Endothelial cell of umbilical vein (primary cell): ENCODE results near the gene CCT8. TPM values are rescaled to one million over a fixed set of nuclear protein-coding genes. Genes with fewer than 3 reads are reported as not detected.

ENCODE experiments used
- BruUV-seq: library from RNA; stranded (reverse); fragments of 400-500 nt; replicated peaks from 2 replicates; lab custom pipeline; 2021; lab: Mats Ljungman, UMichigan
- CTCF ChIA-PET: fragments of 300-600, 350-600 bp; sonication (Branson Sonifier 250); formaldehyde crosslinking; loops from one replicate; lab custom pipeline; 2021; ENCODE audit warnings: antibody characterized with exemption, inconsistent platforms; lab: Charles Lee
- POLR2A ChIA-PET: fragments of 300-600, 350-600 bp; sonication (Branson Sonifier 250); formaldehyde crosslinking; loops from one replicate; lab custom pipeline; 2021; ENCODE audit warnings: antibody characterized with exemption, inconsistent platforms; lab: Charles Lee
- DNase-seq: peaks from one replicate; pipeline ENCODE4 v3.0.0-alpha.2; 2011; ENCODE audit warnings: low read depth, low spot score
- FAIRE-seq: peaks from 2 replicates; lab custom pipeline; 2011; peaks lifted over from hg19 to GRCh38; lab: Jason Lieb, UNC
- H2AFZ ChIP-seq: 2 replicates; pipeline ENCODE4 v1.6.0; 2012; ENCODE audit warnings: low read depth, low read length, control low read depth, inconsistent platforms
- H3K27ac ChIP-seq: 2 replicates; pipeline ENCODE4 v1.5.1; 2011; ENCODE audit warnings: low read depth, mild to moderate bottlenecking, control low read depth, low read length, moderate library complexity; ENCODE audit not compliant: insufficient read depth
- H3K27me3 ChIP-seq, 2 experiments: 2 replicates each; pipeline versions ENCODE4 v1.6.0 to v1.6.1; 2011; ENCODE audit warnings: low read length in 2 of 2, mixed read lengths in 1 of 2; ENCODE audit not compliant: control insufficient read depth in 2 of 2, insufficient read depth in 2 of 2
- H3K36me3 ChIP-seq, 2 experiments: 2 replicates in 1 of 2; 3 replicates in 1 of 2; pipeline ENCODE4 v1.5.1; 2011; ENCODE audit warnings: low read length in 2 of 2, mild to moderate bottlenecking in 1 of 2, moderate library complexity in 1 of 2; ENCODE audit not compliant: control insufficient read depth in 2 of 2, insufficient read depth in 2 of 2; ENCODE audit errors: extremely low read depth in 1 of 2
- H3K4me1 ChIP-seq: 3 replicates; pipeline ENCODE4 v1.5.1; 2011; ENCODE audit warnings: mild to moderate bottlenecking, low read length; ENCODE audit not compliant: control insufficient read depth, insufficient read depth; ENCODE audit errors: extremely low read depth
- H3K4me2 ChIP-seq: 2 replicates; pipeline ENCODE4 v1.6.1; 2011; ENCODE audit warnings: low read length, control low read depth, mixed read lengths; ENCODE audit not compliant: insufficient read depth
- H3K4me3 ChIP-seq, 3 experiments: fragments of 200-600 bp in 1 of 3; sonication (generic), shearing (Covaris generic) in 1 of 3; replicated peaks in 1 of 3; 2 replicates each; pipeline ENCODE4 v1.5.1; 2011 to 2016; ENCODE audit warnings: control low read depth in 3 of 3, low read length in 3 of 3, mild to moderate bottlenecking in 2 of 3, inconsistent platforms in 1 of 3, low read depth in 1 of 3, moderate library complexity in 1 of 3; ENCODE audit not compliant: insufficient read depth in 1 of 3
- H3K79me2 ChIP-seq: 2 replicates; pipeline ENCODE4 v1.6.0; 2012; ENCODE audit warnings: low read length, inconsistent platforms; ENCODE audit not compliant: control insufficient read depth, insufficient read depth
- H3K9ac ChIP-seq: replicated peaks from 2 replicates; pipeline ENCODE3; 2011; ENCODE audit warnings: low read length, control low read depth; ENCODE audit not compliant: insufficient read depth; ENCODE audit errors: extremely low read depth
- H3K9me1 ChIP-seq: replicated peaks from 3 replicates; pipeline ENCODE4 v1.6.0; 2011; ENCODE audit warnings: mild to moderate bottlenecking, low read length; ENCODE audit not compliant: control insufficient read depth, insufficient read depth; ENCODE audit errors: extremely low read depth
- H3K9me3 ChIP-seq: replicated peaks from 2 replicates; pipeline ENCODE4 v1.5.1; 2012; ENCODE audit warnings: low read length, inconsistent platforms; ENCODE audit not compliant: control insufficient read depth, insufficient read depth
- H4K20me1 ChIP-seq: replicated peaks from 2 replicates; pipeline ENCODE3; 2011; ENCODE audit warnings: mild to moderate bottlenecking, low read length; ENCODE audit not compliant: control insufficient read depth, insufficient read depth; ENCODE audit errors: extremely low read depth
- CTCF ChIP-seq, 2 donors: IDR thresholded peaks; 1 replicate in 1 of 2; 2 replicates in 1 of 2; pipeline ENCODE4 v1.5.1; 2011; ENCODE audit warnings: low read length in 2 of 2, mild to moderate bottlenecking in 2 of 2, moderate library complexity in 2 of 2, control low read depth in 1 of 2, inconsistent platforms in 1 of 2, low read depth in 1 of 2; ENCODE audit not compliant: insufficient read depth in 1 of 2; ENCODE audit errors: extremely low read depth in 1 of 2
- EZH2 ChIP-seq: IDR thresholded peaks from 2 replicates; pipeline ENCODE4 v1.6.1; 2012; ENCODE audit warnings: borderline replicate concordance, low read depth, mild to moderate bottlenecking, moderate library complexity, low read length, inconsistent platforms; ENCODE audit not compliant: severe bottlenecking
- FOS ChIP-seq: IDR thresholded peaks from 2 replicates; pipeline ENCODE4 v1.6.1; 2011; ENCODE audit warnings: mild to moderate bottlenecking, low read length, moderate library complexity, borderline replicate concordance; ENCODE audit not compliant: insufficient read depth
- GATA2 ChIP-seq: IDR thresholded peaks from 2 replicates; pipeline ENCODE4 v1.7.0; 2011; ENCODE audit warnings: low read depth, mild to moderate bottlenecking, moderate library complexity, mixed read lengths, low read length; ENCODE audit not compliant: insufficient read length, insufficient read depth
- JUN ChIP-seq: IDR thresholded peaks from 2 replicates; pipeline ENCODE4 v1.6.1; 2011; ENCODE audit warnings: borderline replicate concordance, low read depth; ENCODE audit not compliant: insufficient read length, insufficient read depth
- MAX ChIP-seq: IDR thresholded peaks from 2 replicates; pipeline ENCODE4 v1.6.1; 2011; ENCODE audit not compliant: insufficient read depth, insufficient read length
- MYC ChIP-seq: IDR thresholded peaks from one replicate; pipeline ENCODE4 v1.6.1; 2011; ENCODE audit warnings: mild to moderate bottlenecking, low read depth, low read length
- POLR2A ChIP-seq: IDR thresholded peaks from 2 replicates; pipeline ENCODE4 v1.6.1; 2012; ENCODE audit warnings: low read depth, mild to moderate bottlenecking, control low read depth, low read length
- POLR2AphosphoS5 ChIP-seq: IDR thresholded peaks from 2 replicates; pipeline ENCODE4 v1.6.1; 2012; ENCODE audit warnings: low read depth, mild to moderate bottlenecking, control low read depth, low read length, moderate library complexity; ENCODE audit not compliant: insufficient read depth
- dilution Hi-C: fragments of 300-500 bp; cut with MboI; formaldehyde crosslinking; loops from one replicate; pipeline ENCODE4 v1.15.0; 2019; ENCODE audit warnings: low sequenced_read_pairs; ENCODE audit not compliant: extremely low pct_ligation_motif_present
- intact Hi-C: fragments of 100-400 bp; cut with micrococcal nuclease; formaldehyde crosslinking; loops from one replicate; pipeline ENCODE4 v1.10.0; 2022
- polyA plus RNA-seq, 4 experiments: library from polyadenylated mRNA; depleted of rRNA in 3 of 4; stranded (reverse) in 3 of 4; unstranded in 1 of 4; fragments of >200 nt; gene quantifications; 2 replicates each; pipeline versions ENCODE4 v1.2.1 to v1.2.3, GENCODE V29; 2011 to 2012; ENCODE audit warnings: missing spikeins in 1 of 4
- total RNA-seq: library from RNA; stranded (reverse); gene quantifications from 2 replicates; pipeline ENCODE4 v1.2.3, GENCODE V29; 2021

Gene CCT8
- total and polyA plus RNA-seq, 2 donors (not counting 3 experiments of a cell fraction or from before 2014, with no cell fraction given) = 102 to 212 TPM

GRCh38 chr21:29121759-29122158 lies 48.3 kb upstream of the CCT8 start:
- intact Hi-C loops (no loop called here), dilution Hi-C loops (no loop called here)
- Histone ChIP-seq H3K27ac (no peak overlapping the region), H3K4me2 (no peak overlapping the region), H3K79me2 (no peaks in the 10 kb centered on the region), H3K4me1 (no peaks in the 10 kb centered on the region), H4K20me1 (no peaks in the 10 kb centered on the region), H3K36me3 (no peaks in the 10 kb centered on the region), H3K9me1 (no peaks in the 10 kb centered on the region), H2AFZ (no peak overlapping the region), H3K9ac (no peak overlapping the region), H3K4me3 (no peak overlapping the region), H3K27me3 (no peaks in the 10 kb centered on the region), H3K9me3 (no peaks in the 10 kb centered on the region)
- TF ChIP-seq POLR2A = no peak
- TF ChIP-seq JUN = no peak
- no peak for TF ChIP-seq MAX
- no peak for TF ChIP-seq EZH2
- TF ChIP-seq POLR2AphosphoS5 = no peak
- no peak for TF ChIP-seq MYC
- BruUV-seq = no TSS peak
- CTCF ChIA-PET = no interaction called here
- DNase-seq (no peak), FAIRE-seq (no peak)
- POLR2A ChIA-PET = no interaction called here

GRCh38 chr21:29117372-29117955 lies 44.0 kb upstream of the CCT8 start:
- H3K36me3 ChIP-seq = no peaks in the 10 kb centered on the region
- no peaks in the 10 kb centered on the region for H3K27me3 ChIP-seq
- intact Hi-C loops (no loop called here), dilution Hi-C loops (no loop called here)
- no peaks in the 10 kb centered on the region for H3K9me1 ChIP-seq
- FAIRE-seq (no peak), DNase-seq (no peak)
- no peaks in the 10 kb centered on the region for H4K20me1 ChIP-seq
- POLR2A ChIA-PET = interaction anchor here (0.6 kb wide), 1 partner anchor 235 kb away, joined by 3 read pairs; no protein-coding TSS in a partner anchor
- H2AFZ ChIP-seq = no peak overlapping the region
- H3K4me3 ChIP-seq = no peak overlapping the region
- TF ChIP-seq POLR2AphosphoS5 (no peak), POLR2A (no peak), CTCF (IDR thresholded peaks at IDR 0.05; ENCODE audit: extremely low read depth in 1 of 2, insufficient read depth in 1 of 2, low read depth in 1 of 2, low read length in 2 of 2) (no peak), FOS (no peak), JUN (no peak), MAX (no peak), GATA2 (no peak), MYC (no peak), EZH2 (no peak)
- no peak overlapping the region for H3K4me2 ChIP-seq
- CTCF ChIA-PET = interaction anchor here (0.8 kb wide), 1 partner anchor 27 kb away, joined by 3 read pairs; no protein-coding TSS in a partner anchor
- H3K9ac ChIP-seq = no peak overlapping the region
- no peak overlapping the region for H3K27ac ChIP-seq
- no peaks in the 10 kb centered on the region for H3K9me3 ChIP-seq
- no TSS peak for BruUV-seq
- no peaks in the 10 kb centered on the region for H3K4me1 ChIP-seq
- H3K79me2 ChIP-seq = no peaks in the 10 kb centered on the region
